Breast epithelium (tissue), 4 donors: ENCODE measurements around the gene CDH16. TPM values are rescaled to one million over a fixed set of nuclear protein-coding genes. Genes with fewer than 3 reads are reported as not detected.

Source experiments
- DNase-seq, 2 donors: peaks; one replicate each; pipeline ENCODE4 v3.0.0-alpha.2; 2019; ENCODE audit warnings: low spot score in 2 of 2
- H3K27ac ChIP-seq, 2 donors: fragments of 200-600 bp; sonication (generic) in 1 of 2; one replicate each; pipeline ENCODE4 v1.5.1; 2016 to 2019; ENCODE audit warnings: mild to moderate bottlenecking in 1 of 2
- H3K27me3 ChIP-seq, 2 donors: fragments of 200-600 bp; sonication (generic) in 1 of 2; one replicate each; pipeline versions ENCODE4 v1.5.1 to v1.6.0; 2017 to 2019; ENCODE audit warnings: control low read depth in 1 of 2, mild to moderate bottlenecking in 1 of 2
- H3K36me3 ChIP-seq: fragments of 200-600 bp; one replicate; pipeline ENCODE4 v1.5.1; 2019
- H3K4me1 ChIP-seq, 2 donors: fragments of 200-600 bp; sonication (generic); one replicate each; pipeline ENCODE4 v1.5.1; 2016 to 2019; ENCODE audit warnings: control low read depth in 1 of 2
- H3K4me3 ChIP-seq, 3 donors: fragments of 200-600 bp; sonication (generic); 1 replicate in 2 of 3; 2 replicates in 1 of 3; pipeline ENCODE4 v1.5.1; 2016 to 2019; ENCODE audit warnings: mild to moderate bottlenecking in 3 of 3, moderate library complexity in 2 of 3
- H3K9me3 ChIP-seq, 2 donors: fragments of 200-600 bp; sonication (generic) in 1 of 2; one replicate each; pipeline ENCODE4 v1.5.1; 2016 to 2019; ENCODE audit warnings: control low read depth in 1 of 2
- POLR2A ChIP-seq: fragments of 450-650 bp; IDR thresholded peaks from one replicate; pipeline ENCODE4 v1.6.1; 2016; ENCODE audit warnings: antibody characterized with exemption, mild to moderate bottlenecking, moderate library complexity
- POLR2AphosphoS5 ChIP-seq, 3 donors: sonication (generic); formaldehyde crosslinking; IDR thresholded peaks; one replicate each; pipeline ENCODE4 v1.6.1; 2017; ENCODE audit warnings: antibody characterized with exemption in 3 of 3
- intact Hi-C: fragments of 100-400 bp; cut with DNase I; formaldehyde crosslinking; loops from one replicate; pipeline ENCODE4 v1.15.1; 2023; ENCODE audit warnings: low total_unique reads
- total RNA-seq, 3 donors: library from RNA; depleted of rRNA; stranded (reverse); fragments of >200 nt; gene quantifications; one replicate each; pipeline ENCODE4 v1.1.0, GENCODE V29; 2016
- TF ChIP-seq, protein P1 (sequence below), 3 donors: fragments of 450-650 bp; IDR thresholded peaks; one replicate each; pipeline ENCODE4 v1.5.1; 2016 to 2017; ENCODE audit warnings: antibody characterized with exemption in 3 of 3, mild to moderate bottlenecking in 3 of 3, moderate library complexity in 3 of 3

CDH16 gene
- total RNA-seq, 3 donors from 2014 or later = not detected

DNA sequence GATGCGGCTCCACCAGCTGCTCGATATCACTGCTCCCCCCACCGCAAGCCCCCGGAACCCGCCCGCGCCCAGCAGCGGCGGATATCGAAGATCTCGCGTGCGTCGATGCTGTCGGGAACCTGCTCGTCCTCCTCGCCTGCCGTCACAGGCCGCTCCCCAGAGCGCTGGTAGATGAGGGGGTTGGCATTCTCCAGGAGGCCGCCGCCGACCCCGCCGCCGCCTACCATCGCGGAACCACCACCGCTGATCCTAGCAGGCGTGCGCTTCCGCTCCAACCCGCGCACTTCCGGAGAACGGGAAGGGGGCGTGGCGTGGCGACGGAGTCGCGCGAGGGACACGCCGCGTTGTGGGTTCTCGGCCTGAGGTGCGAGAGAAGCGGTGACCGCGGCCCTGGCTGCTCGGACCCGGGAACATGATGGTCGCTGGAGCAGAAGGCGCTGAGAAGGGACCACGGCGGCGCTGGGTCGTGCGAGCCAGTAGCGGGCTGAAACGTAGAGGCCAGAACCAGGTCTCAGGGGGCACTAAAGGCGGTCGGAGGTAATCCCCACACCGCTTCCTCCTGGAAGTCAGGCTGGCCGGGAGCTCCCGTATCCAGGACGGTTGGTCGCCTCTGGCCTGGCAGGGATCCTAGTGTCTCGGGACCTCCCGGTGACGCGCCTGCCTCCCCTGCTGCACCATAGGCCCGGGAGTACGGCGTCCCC is 15.6 kb upstream of the CDH16 start, which contains the start of gene CIAO2B:
CIAO2B (minus strand) TSS at position 265 of the 701 bp plus-strand sequence; CDS start at position 227, 38 bp downstream.
- Histone ChIP-seq H3K27me3 (no peaks in the 10 kb centered on the region), H3K36me3 (no peaks in the 10 kb centered on the region), H3K4me3 (peak within 1 kb of the TSS; percentile 89 to 99 (median 90)), H3K9me3 (no peaks in the 10 kb centered on the region), H3K27ac (peak within 1 kb of the TSS; percentile 94 to 95), H3K4me1 (peaks cover 11 to 21% of the 10 kb centered on the region in 2 donors)
- intact Hi-C loops = no loop called here
- peak; percentile 96 to 97 (median 97) for TF ChIP-seq POLR2AphosphoS5 (IDR thresholded peaks at IDR 0.05)
- TF ChIP-seq POLR2A = peak; percentile 68
- TF ChIP-seq, protein P1, sequence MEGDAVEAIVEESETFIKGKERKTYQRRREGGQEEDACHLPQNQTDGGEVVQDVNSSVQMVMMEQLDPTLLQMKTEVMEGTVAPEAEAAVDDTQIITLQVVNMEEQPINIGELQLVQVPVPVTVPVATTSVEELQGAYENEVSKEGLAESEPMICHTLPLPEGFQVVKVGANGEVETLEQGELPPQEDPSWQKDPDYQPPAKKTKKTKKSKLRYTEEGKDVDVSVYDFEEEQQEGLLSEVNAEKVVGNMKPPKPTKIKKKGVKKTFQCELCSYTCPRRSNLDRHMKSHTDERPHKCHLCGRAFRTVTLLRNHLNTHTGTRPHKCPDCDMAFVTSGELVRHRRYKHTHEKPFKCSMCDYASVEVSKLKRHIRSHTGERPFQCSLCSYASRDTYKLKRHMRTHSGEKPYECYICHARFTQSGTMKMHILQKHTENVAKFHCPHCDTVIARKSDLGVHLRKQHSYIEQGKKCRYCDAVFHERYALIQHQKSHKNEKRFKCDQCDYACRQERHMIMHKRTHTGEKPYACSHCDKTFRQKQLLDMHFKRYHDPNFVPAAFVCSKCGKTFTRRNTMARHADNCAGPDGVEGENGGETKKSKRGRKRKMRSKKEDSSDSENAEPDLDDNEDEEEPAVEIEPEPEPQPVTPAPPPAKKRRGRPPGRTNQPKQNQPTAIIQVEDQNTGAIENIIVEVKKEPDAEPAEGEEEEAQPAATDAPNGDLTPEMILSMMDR (IDR thresholded peaks at IDR 0.05) = no peak
- peak; percentile 80 to 87 for DNase-seq

DNA sequence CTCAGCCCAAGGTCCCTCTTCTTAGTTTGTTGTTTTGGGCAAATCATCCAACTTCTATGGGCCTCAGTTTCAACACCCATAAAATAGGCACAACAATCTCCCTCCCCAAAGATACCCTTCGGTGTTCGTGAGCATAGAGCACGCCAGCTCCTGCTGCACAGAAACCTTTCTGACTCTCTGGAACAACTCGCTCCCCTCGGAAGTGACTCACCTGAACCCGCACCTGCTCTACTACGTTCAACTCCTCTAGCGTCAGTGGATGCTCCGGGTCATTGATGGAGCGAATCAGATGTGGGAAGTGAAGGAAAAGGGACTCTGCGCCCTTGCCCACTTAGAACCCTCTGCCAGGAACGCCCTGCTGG is 15.1 kb upstream of the CDH16 start:
- no peaks in the 10 kb centered on the region for H3K36me3 ChIP-seq
- no peak for DNase-seq
- H3K27ac ChIP-seq = peak overlapping the region; percentile 94 to 95
- TF ChIP-seq POLR2AphosphoS5 (IDR thresholded peaks at IDR 0.05) = no peak
- TF ChIP-seq POLR2A = no peak
- TF ChIP-seq, protein P1 (IDR thresholded peaks at IDR 0.05) = no peak
- H3K27me3 ChIP-seq = no peaks in the 10 kb centered on the region
- peak overlapping the region; percentile 89 to 99 (median 90) for H3K4me3 ChIP-seq
- H3K9me3 ChIP-seq = no peaks in the 10 kb centered on the region
- peaks cover 11 to 21% of the 10 kb centered on the region in 2 donors for H3K4me1 ChIP-seq
- intact Hi-C loops = no loop called here

DNA sequence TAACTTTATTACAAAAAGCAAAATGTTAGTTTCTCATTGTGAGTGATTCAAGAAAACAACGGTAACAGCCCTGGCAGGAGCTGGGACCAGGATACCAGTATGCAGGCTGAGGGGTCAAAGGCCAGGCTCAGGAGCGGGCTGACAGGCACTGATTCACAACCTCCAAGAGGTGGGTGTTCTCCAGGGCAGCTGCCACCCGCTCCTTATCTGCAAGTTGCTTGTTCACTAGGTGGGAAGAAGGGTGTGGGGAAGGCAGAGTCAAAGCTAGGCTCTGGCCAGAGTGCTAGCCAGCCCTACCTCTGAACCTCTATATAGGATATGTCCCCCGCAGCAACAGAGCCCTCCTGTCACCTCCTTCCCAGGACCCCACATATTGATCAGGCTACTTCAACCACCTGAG is 13.4 kb upstream of the CDH16 start:
- no peaks in the 10 kb centered on the region for H3K36me3 ChIP-seq
- no peak overlapping the region for H3K27ac ChIP-seq
- DNase-seq = no peak
- no peak overlapping the region for H3K4me3 ChIP-seq
- TF ChIP-seq, protein P1 (IDR thresholded peaks at IDR 0.05) = no peak
- TF ChIP-seq POLR2AphosphoS5 (IDR thresholded peaks at IDR 0.05) = no peak
- TF ChIP-seq POLR2A = no peak
- intact Hi-C loops = no loop called here
- H3K4me1 ChIP-seq = peaks cover 11 to 21% of the 10 kb centered on the region in 2 donors
- H3K27me3 ChIP-seq = no peaks in the 10 kb centered on the region
- no peaks in the 10 kb centered on the region for H3K9me3 ChIP-seq

DNA sequence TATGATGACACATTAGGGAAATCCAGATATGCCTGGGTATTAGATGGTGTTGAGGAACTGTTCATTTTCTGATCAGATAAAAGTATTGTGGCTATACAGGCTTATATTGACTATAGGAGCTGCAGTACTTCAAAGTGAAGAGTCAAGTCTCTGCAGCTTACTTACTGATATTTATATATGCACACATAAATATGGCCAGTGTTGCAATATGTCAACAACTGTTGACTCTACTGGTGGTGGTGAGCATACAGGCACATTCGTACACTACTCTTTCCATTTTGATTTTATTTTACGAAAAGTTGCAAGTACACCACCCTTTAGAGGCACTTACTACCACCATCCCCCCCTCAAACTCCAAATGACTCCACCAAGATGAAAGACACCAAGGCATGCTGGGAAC is 13.0 kb upstream of the CDH16 start:
- Histone ChIP-seq H3K27ac (no peak overlapping the region), H3K4me1 (peaks cover 11 to 19% of the 10 kb centered on the region in 2 donors), H3K27me3 (no peaks in the 10 kb centered on the region), H3K36me3 (no peaks in the 10 kb centered on the region), H3K9me3 (no peaks in the 10 kb centered on the region), H3K4me3 (no peak overlapping the region)
- no peak for DNase-seq
- intact Hi-C loops = no loop called here
- TF ChIP-seq, protein P1 (IDR thresholded peaks at IDR 0.05) = no peak
- TF ChIP-seq POLR2AphosphoS5 (IDR thresholded peaks at IDR 0.05) = no peak
- no peak for TF ChIP-seq POLR2A

DNA sequence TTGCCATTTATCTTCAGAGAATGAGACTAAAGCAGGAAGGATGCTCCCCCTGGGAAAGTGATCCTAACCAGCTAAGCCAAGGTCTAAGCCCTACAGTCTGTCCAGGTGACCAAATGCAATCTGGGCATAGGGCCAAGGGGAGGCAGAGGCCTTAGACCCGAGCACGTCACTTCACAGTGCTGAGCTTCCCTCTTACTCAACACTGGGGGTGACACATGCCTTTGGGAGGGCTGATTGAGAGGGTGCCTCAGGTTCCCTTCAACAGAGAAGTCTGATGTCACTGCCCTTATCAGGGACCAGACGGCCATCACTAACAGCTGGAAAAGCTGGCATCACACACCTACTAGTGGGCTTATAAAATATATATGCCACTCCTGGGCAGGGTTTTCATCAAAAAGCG is 11.5 kb upstream of the CDH16 start:
- no peaks in the 10 kb centered on the region for H3K36me3 ChIP-seq
- no peak for DNase-seq
- peaks cover 3 to 6% of the 10 kb centered on the region in 2 donors for H3K4me1 ChIP-seq
- no peaks in the 10 kb centered on the region for H3K27me3 ChIP-seq
- H3K27ac ChIP-seq = no peak overlapping the region
- TF ChIP-seq, protein P1 (IDR thresholded peaks at IDR 0.05) = no peak
- no peak for TF ChIP-seq POLR2AphosphoS5 (IDR thresholded peaks at IDR 0.05)
- TF ChIP-seq POLR2A = no peak
- intact Hi-C loops = no loop called here
- H3K9me3 ChIP-seq = no peaks in the 10 kb centered on the region
- no peak overlapping the region for H3K4me3 ChIP-seq
